ENCODE data around the gene FGD3.

FGD3 gene

DNA sequence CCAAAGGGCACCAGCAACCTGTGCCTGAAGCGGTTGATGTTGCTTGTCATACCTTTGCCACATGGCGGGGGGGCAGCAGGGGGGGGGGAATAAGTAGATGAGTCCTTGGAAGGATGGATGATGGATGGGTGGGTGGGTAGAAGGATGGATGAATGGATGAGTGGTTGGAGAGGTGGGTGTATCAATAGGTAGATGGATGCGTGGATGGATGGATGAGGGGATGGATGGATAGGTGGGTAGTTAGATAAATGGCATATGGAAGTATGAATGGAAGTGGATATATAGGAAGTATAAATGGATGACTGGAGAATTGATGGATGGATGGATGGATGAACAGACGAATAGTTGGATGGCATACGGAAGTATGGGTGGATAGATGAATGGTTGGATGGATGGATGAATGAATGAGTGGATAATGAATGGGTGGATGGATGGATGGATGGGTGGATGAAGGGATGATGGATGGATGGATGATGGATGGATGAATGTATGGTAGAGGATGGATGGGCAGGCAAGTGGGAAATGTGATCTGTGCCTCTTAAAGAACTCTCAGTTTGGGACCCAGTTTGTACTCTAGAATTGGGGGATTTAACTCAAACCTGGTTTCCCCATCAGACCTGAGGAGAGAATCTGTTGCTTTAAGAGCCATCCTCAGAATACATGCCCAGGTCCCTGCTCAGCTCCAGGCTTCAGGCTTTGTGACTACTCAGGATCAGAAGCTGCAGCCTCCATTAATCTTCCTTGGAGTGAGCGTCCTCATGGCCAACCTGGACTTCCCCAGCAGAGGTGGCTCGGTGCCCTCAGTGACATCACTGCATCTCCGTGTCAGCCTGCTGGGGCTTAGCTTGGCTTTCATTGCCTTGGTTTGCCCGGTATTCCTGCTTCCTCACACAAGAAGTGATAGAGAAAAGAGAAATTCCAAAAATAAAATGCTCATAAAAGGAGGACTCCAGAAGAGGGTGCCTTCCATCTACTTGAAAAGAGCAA, 83.6 kb downstream of the FGD3 start:
- H3K4me1 ChIP-seq: no peaks in the 10 kb centered on the region
- H3K27me3 ChIP-seq: peaks cover 0 to 15% of the 10 kb centered on the region in 2 donors
- H3K36me3 ChIP-seq: no peaks in the 10 kb centered on the region
- TF ChIP-seq, protein P1, sequence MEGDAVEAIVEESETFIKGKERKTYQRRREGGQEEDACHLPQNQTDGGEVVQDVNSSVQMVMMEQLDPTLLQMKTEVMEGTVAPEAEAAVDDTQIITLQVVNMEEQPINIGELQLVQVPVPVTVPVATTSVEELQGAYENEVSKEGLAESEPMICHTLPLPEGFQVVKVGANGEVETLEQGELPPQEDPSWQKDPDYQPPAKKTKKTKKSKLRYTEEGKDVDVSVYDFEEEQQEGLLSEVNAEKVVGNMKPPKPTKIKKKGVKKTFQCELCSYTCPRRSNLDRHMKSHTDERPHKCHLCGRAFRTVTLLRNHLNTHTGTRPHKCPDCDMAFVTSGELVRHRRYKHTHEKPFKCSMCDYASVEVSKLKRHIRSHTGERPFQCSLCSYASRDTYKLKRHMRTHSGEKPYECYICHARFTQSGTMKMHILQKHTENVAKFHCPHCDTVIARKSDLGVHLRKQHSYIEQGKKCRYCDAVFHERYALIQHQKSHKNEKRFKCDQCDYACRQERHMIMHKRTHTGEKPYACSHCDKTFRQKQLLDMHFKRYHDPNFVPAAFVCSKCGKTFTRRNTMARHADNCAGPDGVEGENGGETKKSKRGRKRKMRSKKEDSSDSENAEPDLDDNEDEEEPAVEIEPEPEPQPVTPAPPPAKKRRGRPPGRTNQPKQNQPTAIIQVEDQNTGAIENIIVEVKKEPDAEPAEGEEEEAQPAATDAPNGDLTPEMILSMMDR (IDR thresholded peaks at IDR 0.05): no peak
- H3K9me3 ChIP-seq: no peaks in the 10 kb centered on the region
- no peak for DNase-seq
- intact Hi-C loops (cut with DNase I; ENCODE audit: low total_unique reads): no loop called here
- no peak overlapping the region for H3K27ac ChIP-seq
- no peak overlapping the region for H3K4me3 ChIP-seq

DNA sequence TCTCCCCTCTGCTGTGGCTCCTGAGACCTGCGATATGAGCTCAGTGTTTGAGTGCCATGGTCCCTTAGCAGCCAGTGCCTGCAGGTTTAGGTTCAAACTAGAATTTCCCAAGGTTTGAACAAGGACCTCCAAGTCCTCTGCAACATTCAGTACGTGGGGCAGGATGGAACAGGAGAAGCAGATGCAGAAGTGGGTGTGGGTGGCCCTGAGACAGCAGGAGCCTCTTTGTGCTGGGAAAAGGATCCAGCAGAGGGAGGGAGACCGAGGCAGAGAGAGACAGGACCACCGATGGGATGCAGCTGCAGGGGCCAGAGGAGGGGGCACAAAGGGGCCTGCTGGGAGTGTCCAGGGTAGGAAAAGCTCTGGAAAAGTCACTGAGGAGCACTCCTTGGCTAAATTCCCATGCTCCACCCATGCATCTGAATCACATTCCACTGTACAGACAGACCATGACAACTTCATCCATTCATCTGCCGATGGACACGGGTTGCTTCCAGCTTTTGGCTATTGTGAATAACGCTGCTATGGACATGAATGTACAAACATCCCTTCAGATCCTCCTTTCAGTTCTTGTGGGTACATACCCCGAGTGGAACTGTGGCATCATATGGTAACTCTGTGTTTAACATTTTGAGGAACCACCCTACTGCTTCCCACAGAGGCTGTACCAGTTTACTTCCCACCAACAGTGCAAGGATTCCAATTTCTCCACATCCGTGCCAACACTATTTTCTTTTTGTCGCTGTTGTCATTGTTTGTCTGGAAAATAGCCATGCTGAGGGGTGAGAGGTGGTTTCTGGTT, 84.5 kb downstream of the FGD3 start:
- H3K36me3 ChIP-seq: no peaks in the 10 kb centered on the region
- DNase-seq: no peak
- intact Hi-C loops (cut with DNase I; ENCODE audit: low total_unique reads): no loop called here
- TF ChIP-seq, protein P1 (IDR thresholded peaks at IDR 0.05): no peak
- peaks cover 0 to 15% of the 10 kb centered on the region in 2 donors for H3K27me3 ChIP-seq
- no peaks in the 10 kb centered on the region for H3K9me3 ChIP-seq
- no peak overlapping the region for H3K27ac ChIP-seq
- H3K4me3 ChIP-seq: no peak overlapping the region
- H3K4me1 ChIP-seq: no peaks in the 10 kb centered on the region

GRCh38 chr9:93032545-93032944, 85.2 kb downstream of the FGD3 start:
- no peak overlapping the region for H3K27ac ChIP-seq
- H3K9me3 ChIP-seq: no peaks in the 10 kb centered on the region
- TF ChIP-seq, protein P1 (IDR thresholded peaks at IDR 0.05): no peak
- no peaks in the 10 kb centered on the region for H3K4me1 ChIP-seq
- H3K27me3 ChIP-seq: peaks cover 0 to 15% of the 10 kb centered on the region in 2 donors
- no peaks in the 10 kb centered on the region for H3K36me3 ChIP-seq
- intact Hi-C loops (cut with DNase I; ENCODE audit: low total_unique reads): no loop called here
- H3K4me3 ChIP-seq: no peak overlapping the region
- no peak for DNase-seq

GRCh38 chr9:93033531-93033930, 86.2 kb downstream of the FGD3 start:
- TF ChIP-seq, protein P1 (IDR thresholded peaks at IDR 0.05): no peak
- Histone ChIP-seq H3K36me3 (no peaks in the 10 kb centered on the region), H3K4me1 (no peaks in the 10 kb centered on the region), H3K27me3 (peaks cover 0 to 15% of the 10 kb centered on the region in 2 donors), H3K4me3 (no peak overlapping the region), H3K9me3 (no peaks in the 10 kb centered on the region), H3K27ac (no peak overlapping the region)
- intact Hi-C loops (cut with DNase I; ENCODE audit: low total_unique reads): no loop called here
- no peak for DNase-seq

DNA sequence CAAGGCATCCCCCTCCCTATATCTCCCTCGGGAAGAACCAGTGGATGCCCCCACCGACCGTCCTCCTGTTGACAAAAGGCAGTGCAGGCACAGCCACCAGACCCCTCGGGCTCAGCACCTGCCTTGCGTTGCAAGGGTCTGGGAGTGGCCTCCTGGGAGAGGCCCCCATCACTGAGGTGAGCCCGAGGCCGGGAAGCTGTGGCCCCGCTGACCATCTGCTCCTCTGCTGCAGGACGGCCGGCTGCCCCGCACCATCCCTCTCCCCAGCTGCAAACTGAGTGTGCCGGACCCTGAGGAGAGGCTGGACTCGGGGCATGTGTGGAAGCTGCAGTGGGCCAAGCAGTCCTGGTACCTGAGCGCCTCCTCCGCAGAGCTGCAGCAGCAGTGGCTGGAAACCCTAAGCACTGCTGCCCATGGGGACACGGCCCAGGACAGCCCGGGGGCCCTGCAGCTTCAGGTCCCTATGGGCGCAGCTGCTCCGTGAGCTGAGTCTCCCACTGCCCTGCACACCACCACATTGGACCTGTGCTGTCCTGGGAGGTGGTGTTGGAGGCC, 87.9 kb downstream of the FGD3 start:
- no peak for DNase-seq
- Histone ChIP-seq H3K27me3 (peaks cover 0 to 15% of the 10 kb centered on the region in 2 donors), H3K27ac (no peak overlapping the region), H3K9me3 (no peaks in the 10 kb centered on the region), H3K36me3 (no peaks in the 10 kb centered on the region), H3K4me1 (no peaks in the 10 kb centered on the region), H3K4me3 (no peak overlapping the region)
- intact Hi-C loops (cut with DNase I; ENCODE audit: low total_unique reads): no loop called here
- TF ChIP-seq, protein P1 (IDR thresholded peaks at IDR 0.05): no peak
